NCI-H748 (cell line): ENCODE results near the gene CSF1R.

Experiments
- DNase-seq: peaks from one replicate; lab custom pipeline; 2025; ENCODE audit not compliant: unreplicated experiment; lab: John Stamatoyannopoulos, UW

CSF1R gene

GRCh38 chr5:150085950-150086715 is at the start of gene CSF1R:
TSS of gene CSF1R (minus strand) at chr5:150086554. CDS start at chr5:150086427, 127 bp downstream.
- DNase-seq, result no peak

- DNase-seq, result no peak
Observed at GRCh38 chr5:150135557-150136304, 49.4 kb upstream of the CSF1R start.

GRCh38 chr5:150134198-150134588 is 47.8 kb upstream of the CSF1R start:
- DNase-seq, result no peak

- DNase-seq, result no peak
Observed at GRCh38 chr5:150133581-150134197, 47.3 kb upstream of the CSF1R start.

- DNase-seq, result no peak
Observed at GRCh38 chr5:150132740-150133139, 46.4 kb upstream of the CSF1R start.

GRCh38 chr5:150131978-150132694 is 45.8 kb upstream of the CSF1R start:
- DNase-seq, result no peak

GRCh38 chr5:150131461-150131860 is 45.1 kb upstream of the CSF1R start:
- no peak for DNase-seq

- DNase-seq, result no peak
Observed at GRCh38 chr5:150130493-150130922, 44.2 kb upstream of the CSF1R start.

- peak; percentile 30 for DNase-seq
Observed at GRCh38 chr5:150129813-150130492, 43.6 kb upstream of the CSF1R start.

GRCh38 chr5:150129454-150129812 is 43.1 kb upstream of the CSF1R start:
- DNase-seq, result no peak

GRCh38 chr5:150126921-150127265 is 40.5 kb upstream of the CSF1R start:
- DNase-seq, result no peak

GRCh38 chr5:150126199-150126920 is 40.0 kb upstream of the CSF1R start:
- DNase-seq, result no peak

GRCh38 chr5:150125334-150125733 is 39.0 kb upstream of the CSF1R start:
- DNase-seq, result no peak

GRCh38 chr5:150124596-150124995 is 38.2 kb upstream of the CSF1R start:
- DNase-seq, result no peak

GRCh38 chr5:150124111-150124557 is 37.8 kb upstream of the CSF1R start:
- DNase-seq, result no peak

GRCh38 chr5:150123542-150123941 is 37.2 kb upstream of the CSF1R start:
- DNase-seq, result no peak

GRCh38 chr5:150122536-150123481 is 36.5 kb upstream of the CSF1R start:
- no peak for DNase-seq

GRCh38 chr5:150122158-150122510 is 35.8 kb upstream of the CSF1R start:
- DNase-seq, result no peak
